Left lung (tissue), 10 donors: ENCODE data around the gene C1orf198. TPM values are rescaled to one million over a fixed set of nuclear protein-coding genes. Genes with fewer than 3 reads are reported as not detected.

ENCODE experiments used
- ATAC-seq: fragments of 200-7000 bp; cut with Tn5 transposase; one replicate; pipeline ENCODE4 v1.9.1; 2020; ENCODE audit warnings: moderate library complexity
- DNase-seq, 4 donors: peaks; one replicate each; pipeline ENCODE4 v3.0.0-alpha.2; 2013 to 2020
- H3K27ac ChIP-seq, 2 donors: fragments of 200-600 bp; sonication (generic) in 1 of 2; one replicate each; pipeline versions ENCODE4 v1.5.0 to v1.8.0; 2020 to 2021
- H3K27me3 ChIP-seq, 2 donors: fragments of 200-600 bp; sonication (generic) in 1 of 2; one replicate each; pipeline versions ENCODE4 v1.5.0 to v1.8.0; 2020 to 2021
- H3K36me3 ChIP-seq, 2 donors: fragments of 200-600 bp; sonication (generic) in 1 of 2; one replicate each; pipeline versions ENCODE4 v1.5.0 to v1.8.0; 2020 to 2021
- H3K4me1 ChIP-seq, 2 donors: fragments of 200-600 bp; one replicate each; pipeline ENCODE4 v1.8.0; 2021
- H3K4me3 ChIP-seq, 2 donors: fragments of 200-600 bp; sonication (generic) in 1 of 2; one replicate each; pipeline versions ENCODE4 v1.5.0 to v1.8.0; 2020 to 2021; ENCODE audit warnings: mild to moderate bottlenecking in 1 of 2
- H3K9me3 ChIP-seq, 2 donors: fragments of 200-600 bp; sonication (generic) in 1 of 2; one replicate each; pipeline versions ENCODE4 v1.5.0 to v1.8.0; 2020 to 2021
- CTCF ChIP-seq, 2 donors: fragments of 200-600 bp; sonication (generic) in 1 of 2; IDR thresholded peaks; one replicate each; pipeline versions ENCODE4 v1.5.0 to v1.8.0; 2021; ENCODE audit warnings: antibody characterized with exemption in 2 of 2
- intact Hi-C, 2 donors: fragments of 100-400 bp; cut with DNase I; formaldehyde crosslinking; loops; one replicate each; pipeline versions ENCODE4 v1.11.2 to v1.14.2; 2022
- polyA plus RNA-seq, 6 donors: library from polyadenylated mRNA; unstranded; fragments of 120-200 nt; gene quantifications; one replicate each; pipeline ENCODE4 v1.2.1, GENCODE V29; 2013; ENCODE audit not compliant: insufficient read length in 6 of 6
- total RNA-seq, 2 donors: library from RNA; stranded (reverse); fragmentation: NEBNext Ultra II Directional; extraction: Animal tissue kit (Norgen Biotek cat#: 25700); gene quantifications; one replicate each; pipeline ENCODE4 v1.2.1, GENCODE V29; 2021
- donor health status: DM: no; HTN: yes; CAD: no.
- donor health status: DM: no; HTN: no; CAD: no.

Gene C1orf198
- total and polyA plus RNA-seq, 8 donors = 36.2 to 116 (median 78.3) TPM

- H3K9me3 ChIP-seq = no peaks in the 10 kb centered on the region
- no peak overlapping the region for H3K27ac ChIP-seq
- DNase-seq = no peak
- no peak for TF ChIP-seq CTCF (IDR thresholded peaks at IDR 0.05)
- ATAC-seq = peak; percentile 50
- H3K36me3 ChIP-seq = no peaks in the 10 kb centered on the region
- intact Hi-C loops = no loop called here
- peaks cover 0 to 4% of the 10 kb centered on the region in 2 donors for H3K4me1 ChIP-seq
- no peaks in the 10 kb centered on the region for H3K27me3 ChIP-seq
- no peak overlapping the region for H3K4me3 ChIP-seq
These were observed 26.3 kb upstream of the C1orf198 start for GRCh38 chr1:230894664-230895063.

- H3K36me3 ChIP-seq = no peaks in the 10 kb centered on the region
These were observed 25.7 kb upstream of the C1orf198 start for GRCh38 chr1:230894032-230894431.

GRCh38 chr1:230892018-230892491 is 23.7 kb upstream of the C1orf198 start:
- no peaks in the 10 kb centered on the region for H3K36me3 ChIP-seq
- no peak overlapping the region for H3K27ac ChIP-seq
- H3K4me1 ChIP-seq = peaks cover 0 to 4% of the 10 kb centered on the region in 2 donors
- no peak for TF ChIP-seq CTCF (IDR thresholded peaks at IDR 0.05)
- H3K4me3 ChIP-seq = no peak overlapping the region
- DNase-seq (no peak), ATAC-seq (no peak)
- intact Hi-C loops = no loop called here
- no peaks in the 10 kb centered on the region for H3K9me3 ChIP-seq
- H3K27me3 ChIP-seq = no peaks in the 10 kb centered on the region

More at GRCh38 chr1:230894032-230894431, 25.7 kb upstream of the C1orf198 start:
- peaks cover 0 to 4% of the 10 kb centered on the region in 2 donors for H3K4me1 ChIP-seq
- intact Hi-C loops = no loop called here
- DNase-seq (no peak), ATAC-seq (no peak)
- H3K9me3 ChIP-seq = no peaks in the 10 kb centered on the region
- H3K4me3 ChIP-seq = no peak overlapping the region
- no peak overlapping the region for H3K27ac ChIP-seq
- no peaks in the 10 kb centered on the region for H3K27me3 ChIP-seq
- no peak for TF ChIP-seq CTCF (IDR thresholded peaks at IDR 0.05)

GRCh38 chr1:230891413-230891812 is 23.1 kb upstream of the C1orf198 start:
- no peak overlapping the region for H3K4me3 ChIP-seq
- H3K27me3 ChIP-seq = no peaks in the 10 kb centered on the region
- no peak for TF ChIP-seq CTCF (IDR thresholded peaks at IDR 0.05)
- H3K36me3 ChIP-seq = no peaks in the 10 kb centered on the region
- H3K9me3 ChIP-seq = no peaks in the 10 kb centered on the region
- no peak overlapping the region for H3K27ac ChIP-seq
- DNase-seq (no peak), ATAC-seq (no peak)
- H3K4me1 ChIP-seq = no peaks in the 10 kb centered on the region
- intact Hi-C loops = no loop called here

GRCh38 chr1:230884646-230885045 is 16.3 kb upstream of the C1orf198 start:
- TF ChIP-seq CTCF (IDR thresholded peaks at IDR 0.05) = no peak
- no peak overlapping the region for H3K27ac ChIP-seq
- no peaks in the 10 kb centered on the region for H3K36me3 ChIP-seq
- no peak for DNase-seq
- H3K4me1 ChIP-seq = no peaks in the 10 kb centered on the region
- H3K27me3 ChIP-seq = peaks cover 0 to 38% of the 10 kb centered on the region in 2 donors
- no peak for ATAC-seq
- intact Hi-C loops = no loop called here
- H3K9me3 ChIP-seq = no peaks in the 10 kb centered on the region
- no peak overlapping the region for H3K4me3 ChIP-seq
